ENCODE results near the gene SAMD11.

The SAMD11 gene

GRCh38 chr1:918843-919242, 4.9 kb upstream of the SAMD11 start:
- no peak for DNase-seq

- no peak for DNase-seq
Measured at GRCh38 chr1:919271-919872, 4.4 kb upstream of the SAMD11 start.

GRCh38 chr1:920010-920409, 3.7 kb upstream of the SAMD11 start:
- no peak for DNase-seq

DNA sequence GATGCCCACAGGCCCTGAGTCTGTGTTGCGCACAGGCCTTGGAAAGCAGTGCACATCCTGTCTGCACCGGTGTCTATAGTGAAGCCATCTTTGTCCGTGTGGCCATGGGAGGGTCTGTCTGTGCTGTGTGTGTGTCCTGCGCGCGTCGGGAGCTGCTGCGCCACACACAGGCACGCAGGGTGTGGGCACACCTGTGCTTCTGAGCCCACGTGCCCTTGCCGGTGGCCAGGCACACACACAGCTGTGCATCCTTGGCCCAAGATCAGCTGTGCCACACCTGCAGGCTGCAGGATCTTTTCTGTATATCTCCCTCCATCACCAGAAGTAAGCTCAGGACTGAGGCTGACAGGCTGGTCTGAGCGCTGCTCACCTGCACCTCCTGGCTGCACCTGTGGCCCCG, 3.2 kb upstream of the SAMD11 start:
- DNase-seq = no peak

DNA sequence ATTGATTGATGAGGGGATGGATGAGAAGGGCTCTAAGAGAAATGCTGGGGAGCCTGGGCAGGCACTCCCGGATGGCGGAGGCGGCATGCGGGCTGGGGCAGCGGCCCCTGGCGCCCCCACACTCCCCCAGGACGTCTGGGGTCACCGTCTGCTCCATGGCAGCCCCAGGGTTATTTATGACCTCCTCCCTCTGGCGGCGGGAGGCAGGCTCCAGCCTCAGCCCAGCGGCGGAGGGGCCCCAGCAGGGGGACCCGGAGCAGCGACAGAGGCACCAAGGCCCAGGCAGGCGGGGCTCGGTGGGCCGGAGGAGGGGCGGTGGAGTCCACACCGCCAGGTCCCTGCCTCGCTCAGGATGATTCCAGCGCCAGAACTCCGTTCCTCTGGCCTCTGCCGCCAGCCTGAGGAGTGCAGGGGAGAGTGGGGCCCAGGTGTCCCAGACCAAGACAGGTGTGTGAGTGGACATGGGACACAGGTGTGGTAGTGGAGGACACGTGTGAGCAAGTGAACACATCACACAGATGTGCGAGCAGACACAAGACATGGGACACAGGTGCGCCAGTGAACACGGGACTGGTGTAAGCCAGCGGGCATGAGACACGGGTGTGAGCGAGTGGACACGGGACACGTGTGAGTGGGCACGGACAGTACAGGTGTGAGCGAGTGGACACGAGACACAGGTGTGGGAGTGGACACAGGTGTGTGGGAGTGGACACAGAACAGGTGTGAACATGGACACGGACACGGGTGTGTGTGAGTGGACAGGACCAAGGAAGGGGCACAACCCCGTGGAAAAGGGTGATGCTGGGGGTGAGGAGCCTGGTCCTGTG, 2.5 kb upstream of the SAMD11 start:
- DNase-seq = peak; percentile 78

GRCh38 chr1:923991-924655, 400 bp downstream of the SAMD11 start:
- DNase-seq = no peak

DNA sequence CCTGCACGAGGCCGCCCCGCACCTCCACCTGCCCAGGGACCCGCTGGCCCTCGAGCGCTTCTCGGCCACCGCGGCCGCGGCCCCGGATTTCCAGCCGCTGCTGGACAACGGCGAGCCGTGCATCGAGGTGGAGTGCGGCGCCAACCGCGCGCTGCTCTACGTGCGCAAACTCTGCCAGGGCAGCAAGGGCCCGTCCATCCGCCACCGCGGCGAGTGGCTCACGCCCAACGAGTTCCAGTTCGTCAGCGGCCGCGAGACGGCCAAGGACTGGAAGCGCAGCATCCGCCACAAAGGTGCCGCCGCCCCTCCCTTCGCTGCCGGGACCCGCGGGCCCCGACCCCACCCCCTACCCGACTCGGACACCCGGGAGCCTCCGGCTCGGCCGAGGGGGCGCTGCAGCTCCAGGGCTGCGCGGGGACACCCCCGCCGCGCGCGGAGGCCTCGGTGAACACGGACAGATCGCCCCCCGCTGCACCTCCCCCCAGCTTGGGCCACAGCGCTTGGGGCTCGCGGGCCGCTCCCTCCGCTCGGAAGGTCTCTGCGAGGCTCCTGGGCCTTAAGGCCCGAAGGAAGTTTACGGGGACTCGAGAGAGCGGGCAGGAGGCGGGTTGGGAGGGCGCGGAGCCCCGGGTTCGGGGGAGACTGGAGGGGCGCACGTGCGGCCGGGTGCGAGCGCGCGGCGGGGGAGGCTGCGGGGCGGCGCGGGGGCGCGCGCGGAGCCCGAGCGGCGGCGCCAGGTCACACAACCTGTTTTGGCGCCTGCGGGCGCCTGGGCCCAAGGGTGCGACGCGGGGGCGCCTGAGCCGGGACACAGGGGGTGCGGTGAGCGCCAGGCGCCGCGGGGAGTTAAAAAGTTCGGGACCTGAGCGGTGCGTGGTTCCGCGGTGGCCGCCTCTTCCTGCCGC, 1.2 kb downstream of the SAMD11 start:
- no peak for DNase-seq

- DNase-seq = peak; percentile 58
Measured at GRCh38 chr1:925561-926421, 2.1 kb downstream of the SAMD11 start.

DNA sequence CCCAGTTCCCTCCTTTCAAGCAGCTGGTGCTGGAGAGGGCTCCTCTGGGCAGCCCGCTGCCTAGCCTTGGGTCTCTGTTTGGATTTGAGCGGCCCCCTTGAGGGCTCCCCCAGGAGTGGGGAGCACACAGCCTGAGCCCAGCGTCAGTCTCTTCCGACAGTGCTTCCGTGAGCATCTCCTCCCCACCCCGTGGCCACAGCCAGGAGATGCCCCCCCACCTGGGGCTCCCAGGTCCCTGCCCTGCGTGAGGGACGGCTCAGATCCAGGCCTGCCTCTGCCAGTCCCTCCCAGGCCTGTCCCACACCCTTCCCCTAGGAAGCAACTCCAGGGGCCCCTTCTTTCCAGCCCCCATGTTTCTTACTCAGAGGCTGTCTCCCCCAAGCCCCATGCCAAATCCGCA, 3.5 kb downstream of the SAMD11 start:
- DNase-seq = no peak

DNA sequence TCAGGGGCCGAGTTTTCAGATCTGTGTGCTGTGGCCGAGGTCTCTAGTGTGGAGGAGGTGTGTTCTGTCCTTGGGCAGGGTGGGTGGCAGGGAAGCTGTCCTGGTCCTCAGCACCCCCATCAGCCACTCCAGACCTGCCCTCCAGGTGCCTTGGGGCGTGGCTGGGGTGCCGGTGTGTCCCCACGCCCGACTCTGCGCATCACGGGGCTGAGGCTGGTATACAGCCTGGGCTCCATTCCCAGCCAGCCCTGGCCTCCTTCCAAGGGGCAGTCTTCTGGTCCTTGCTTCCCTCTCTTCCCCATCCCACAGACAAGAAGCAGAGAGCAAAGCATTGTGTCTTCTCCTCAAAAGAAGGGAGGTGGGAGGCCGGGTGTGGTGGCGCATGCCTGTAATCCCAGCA, 4.0 kb downstream of the SAMD11 start:
- no peak for DNase-seq

DNA sequence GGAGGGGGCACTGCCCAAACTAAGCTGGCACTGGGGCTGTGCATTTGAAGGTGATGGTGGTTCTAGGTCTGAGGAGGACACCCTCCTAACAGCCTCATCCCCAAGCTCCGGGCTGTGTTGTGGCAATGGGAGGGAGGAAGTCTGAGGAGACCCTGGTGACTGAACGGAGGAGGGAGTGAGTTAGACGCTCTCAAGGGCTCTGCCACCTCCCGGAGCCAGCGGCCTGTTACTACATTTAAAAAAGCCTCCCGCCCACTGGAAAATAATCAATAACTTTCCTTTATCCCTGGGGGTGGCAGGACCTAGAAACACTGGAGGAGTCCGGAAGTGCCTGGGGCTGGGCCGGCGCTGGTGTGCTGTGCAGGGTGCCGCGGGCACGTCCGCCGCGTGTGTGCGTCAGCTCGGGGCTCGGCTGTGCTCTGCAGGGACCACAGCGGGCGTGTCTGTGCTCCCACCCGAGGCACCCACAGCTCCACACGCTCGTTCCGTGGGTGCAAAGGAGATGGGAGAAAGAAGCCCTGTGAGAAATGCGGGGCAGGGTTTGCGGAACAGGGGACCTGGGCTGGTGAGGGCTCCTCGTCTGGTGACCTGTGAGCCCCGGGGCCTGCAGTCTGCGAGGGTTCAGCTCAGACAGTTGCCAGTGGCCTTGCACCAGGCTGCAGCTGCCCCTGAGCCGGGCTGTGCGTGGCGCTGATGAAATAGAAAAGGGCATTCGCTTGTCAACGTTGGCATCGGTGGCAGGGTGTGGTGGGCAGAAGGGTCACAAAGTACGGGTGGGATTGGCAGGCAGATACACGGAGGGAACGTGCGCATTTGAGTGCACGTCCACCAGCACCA, 5.3 kb downstream of the SAMD11 start:
- DNase-seq = no peak

DNA sequence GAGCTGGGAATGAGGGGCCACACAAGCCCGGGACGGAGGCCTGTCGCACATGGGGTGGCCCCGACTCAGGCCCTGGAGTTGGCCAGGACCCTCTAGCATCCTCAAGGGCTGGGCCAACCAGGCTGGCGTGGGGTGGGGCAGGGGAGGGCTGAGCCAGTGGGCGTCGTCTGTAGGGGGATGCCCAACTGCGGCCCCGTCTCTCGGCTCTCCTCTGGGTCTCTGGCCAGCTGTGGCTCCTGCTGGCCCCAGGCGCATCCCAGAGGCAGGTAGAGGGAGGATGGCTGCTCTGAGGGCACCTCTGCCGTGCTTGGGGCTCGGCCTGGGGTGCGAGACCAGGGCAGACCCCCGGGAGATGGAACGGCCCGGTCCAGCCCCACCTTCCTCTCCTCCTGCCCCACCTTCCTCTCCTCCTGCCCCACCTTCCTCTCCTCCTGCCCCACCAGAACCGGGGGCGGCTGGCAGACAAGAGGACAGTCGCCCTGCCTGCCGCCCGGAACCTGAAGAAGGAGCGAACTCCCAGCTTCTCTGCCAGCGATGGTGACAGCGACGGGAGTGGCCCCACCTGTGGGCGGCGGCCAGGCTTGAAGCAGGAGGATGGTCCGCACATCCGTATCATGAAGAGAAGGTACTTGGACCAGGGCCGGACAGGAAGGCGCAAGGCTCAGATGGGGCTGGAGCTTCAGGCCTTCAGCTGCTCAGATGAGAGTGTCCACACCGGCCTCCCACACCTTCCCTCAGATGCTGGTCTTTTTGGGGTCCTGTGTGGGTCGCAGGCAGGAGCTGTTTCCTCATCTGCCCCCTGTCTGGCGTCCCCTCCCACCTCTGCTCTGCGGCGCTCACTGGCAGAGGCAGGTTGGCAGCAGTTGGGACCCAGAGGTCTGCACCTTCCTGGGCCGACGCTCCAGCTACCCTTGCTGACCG, 6.2 kb downstream of the SAMD11 start:
- DNase-seq = no peak

DNA sequence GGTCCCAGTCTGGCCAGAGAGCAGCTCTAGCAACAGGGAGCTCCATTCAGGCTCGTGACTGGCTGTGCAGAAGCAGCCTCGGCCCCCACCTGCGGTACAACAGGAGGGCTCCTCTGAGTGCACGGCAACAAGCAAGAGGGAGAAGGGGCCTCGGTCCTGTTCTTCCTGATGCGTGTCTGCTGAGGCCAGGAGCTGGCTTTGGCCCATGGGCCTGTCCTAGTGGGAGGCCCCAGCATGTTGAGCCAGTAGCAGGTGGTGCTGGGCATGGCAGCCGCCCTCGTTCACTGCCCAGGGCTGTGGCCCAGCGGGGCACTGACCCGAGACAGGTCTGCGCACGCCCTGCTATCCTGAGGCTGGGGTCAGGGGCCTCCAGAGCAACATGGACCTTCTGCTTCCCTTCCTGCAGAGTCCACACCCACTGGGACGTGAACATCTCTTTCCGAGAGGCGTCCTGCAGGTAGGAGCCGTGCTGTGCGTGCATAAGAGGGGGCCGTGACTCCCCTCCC, 7.0 kb downstream of the SAMD11 start:
- DNase-seq = no peak

- DNase-seq = no peak
Measured at GRCh38 chr1:931380-932172, 7.9 kb downstream of the SAMD11 start.

- DNase-seq = no peak
Measured at GRCh38 chr1:932173-932510, 8.4 kb downstream of the SAMD11 start.

GRCh38 chr1:932776-933602, 9.3 kb downstream of the SAMD11 start:
- no peak for DNase-seq

GRCh38 chr1:933603-933940, 9.8 kb downstream of the SAMD11 start:
- DNase-seq = no peak

Measured in fibroblast of upper back skin (primary cell).